NCI-H774 (cell line): ENCODE measurements around the gene NRAP.

Experiments used
- DNase-seq: peaks from one replicate; lab custom pipeline; 2025; lab: John Stamatoyannopoulos, UW

NRAP gene

DNA sequence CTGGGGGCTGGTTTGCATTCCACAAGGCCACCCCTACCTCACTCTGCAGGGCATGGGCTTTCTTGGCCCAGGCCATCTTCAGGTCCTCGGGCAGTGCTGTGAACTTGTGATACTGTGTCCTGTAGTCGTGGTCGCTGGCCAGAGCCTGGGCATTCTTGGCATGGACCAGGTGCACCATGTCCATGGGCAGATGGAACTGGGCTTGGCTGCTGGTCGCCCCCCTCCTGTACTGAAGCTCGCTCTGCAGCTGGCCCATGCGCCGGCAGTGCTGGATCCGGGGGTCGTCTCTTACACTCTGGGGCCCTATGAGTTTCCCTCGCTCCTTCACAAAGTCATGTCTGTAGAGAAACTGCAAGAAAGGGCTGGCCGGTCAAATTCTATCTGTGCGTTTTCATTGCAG lies 59.3 kb downstream of the NRAP start:
- DNase-seq = no peak

DNA sequence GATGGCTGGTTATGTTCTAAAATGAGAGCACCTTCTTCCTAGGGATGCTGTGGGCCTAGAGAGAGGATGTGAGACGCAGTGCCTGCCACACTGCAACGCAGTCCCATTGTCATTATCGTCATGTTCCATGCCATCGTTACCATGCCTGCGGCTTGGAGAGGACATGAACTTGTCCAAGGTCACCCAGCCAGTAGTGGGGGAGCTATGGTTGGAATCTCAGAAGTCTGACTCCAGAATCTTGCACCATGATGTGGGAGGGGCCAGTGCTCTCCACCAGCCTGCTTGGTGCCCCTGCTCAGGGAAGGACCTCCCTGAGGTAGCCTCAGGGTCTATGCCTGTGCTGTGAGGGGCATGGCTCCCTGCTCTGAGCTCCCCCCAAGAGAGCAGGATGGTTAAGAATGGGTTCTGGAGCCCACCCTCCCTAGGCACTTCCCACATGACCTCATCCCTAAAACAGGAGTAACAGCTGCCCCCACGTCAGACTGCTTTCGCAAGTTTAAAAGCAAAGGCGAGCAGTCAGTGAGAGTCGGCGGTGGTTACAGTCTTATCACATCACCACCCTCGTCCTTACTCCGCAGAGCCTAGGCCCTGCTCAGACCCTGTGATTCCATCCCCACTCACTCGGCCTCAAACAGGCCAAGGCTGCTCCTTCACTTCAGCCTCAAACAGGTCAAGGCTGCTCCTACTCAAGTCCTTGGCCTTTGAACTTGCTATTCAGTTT lies 60.6 kb downstream of the NRAP start:
- no peak for DNase-seq

DNA sequence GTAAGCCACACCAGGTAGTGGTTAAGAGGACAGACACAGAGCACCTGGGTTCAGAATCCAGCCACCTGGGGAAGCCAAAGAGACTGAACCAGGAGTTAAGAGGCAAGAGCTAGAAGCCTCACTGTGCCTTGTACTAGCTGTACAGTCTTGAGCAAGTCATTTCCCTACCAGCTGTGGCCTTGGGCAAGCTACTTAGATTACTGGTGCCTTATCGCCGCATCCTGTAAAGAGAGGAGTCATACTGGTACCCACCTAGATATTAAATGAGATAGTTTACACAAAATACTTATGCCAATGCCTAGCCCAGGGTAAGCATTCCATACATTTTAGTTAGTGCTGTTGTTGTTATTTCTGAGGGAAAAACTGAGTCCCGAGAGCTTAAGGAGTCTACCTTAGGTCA lies 63.3 kb downstream of the NRAP start:
- no peak for DNase-seq

DNA sequence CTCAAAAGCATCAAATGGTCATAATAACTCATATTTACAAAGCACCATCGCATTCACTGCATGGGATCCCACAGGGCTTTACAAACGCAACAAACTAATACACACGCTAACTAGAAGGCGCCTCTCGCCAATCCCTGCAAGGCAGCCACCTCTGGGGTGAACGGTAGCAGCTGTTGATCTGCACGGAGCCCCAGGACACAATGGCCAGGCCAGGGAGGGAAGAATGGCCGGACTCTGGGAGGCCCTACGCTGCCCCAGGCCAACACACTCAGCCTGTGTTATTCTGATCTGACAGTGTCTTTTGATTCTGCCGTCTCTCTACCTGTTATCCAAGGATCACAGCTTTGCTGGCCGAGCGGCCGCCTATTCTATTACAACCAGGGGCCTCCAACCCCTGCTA lies 69.2 kb downstream of the NRAP start:
- DNase-seq = no peak

DNA sequence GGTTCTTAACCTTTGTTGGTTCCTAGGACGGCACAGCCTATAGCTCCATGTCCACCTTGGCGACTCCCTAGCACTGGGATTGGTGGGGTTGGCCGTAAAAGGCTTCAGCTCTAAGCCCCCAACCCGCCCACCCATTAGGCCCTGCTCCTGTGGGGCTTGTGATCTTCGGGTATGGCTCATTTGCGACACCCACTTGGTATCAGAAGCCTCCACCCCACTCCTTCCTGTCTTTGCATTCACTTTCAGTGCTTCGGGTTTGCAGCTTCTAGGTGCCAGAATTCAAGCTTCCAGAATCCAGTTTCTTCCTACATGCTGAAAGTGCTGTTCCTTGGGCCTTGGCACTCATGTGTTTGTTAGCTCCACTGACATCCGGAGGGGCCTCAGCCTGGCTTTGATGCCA lies 71.5 kb downstream of the NRAP start:
- no peak for DNase-seq

DNA sequence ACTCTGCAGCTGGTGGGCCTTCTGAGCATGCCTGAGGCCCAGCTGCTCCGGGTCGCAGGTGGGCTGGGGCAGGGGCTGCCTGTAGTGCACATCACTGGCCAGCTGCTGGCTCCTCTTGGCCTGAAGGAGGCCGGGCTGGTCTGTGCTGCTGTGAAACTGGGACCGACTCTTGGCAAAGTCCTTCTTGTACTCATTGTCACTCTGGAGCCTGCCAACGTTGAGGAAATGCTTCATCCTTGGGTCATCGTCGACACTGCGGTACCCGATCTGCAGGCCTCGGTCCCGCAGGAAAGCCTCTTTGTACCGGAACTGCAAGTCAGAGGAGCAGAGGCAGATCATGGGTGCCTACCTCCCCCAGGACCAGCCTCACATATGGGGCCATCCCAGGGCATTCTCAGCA lies 73.3 kb downstream of the NRAP start:
- DNase-seq = no peak

DNA sequence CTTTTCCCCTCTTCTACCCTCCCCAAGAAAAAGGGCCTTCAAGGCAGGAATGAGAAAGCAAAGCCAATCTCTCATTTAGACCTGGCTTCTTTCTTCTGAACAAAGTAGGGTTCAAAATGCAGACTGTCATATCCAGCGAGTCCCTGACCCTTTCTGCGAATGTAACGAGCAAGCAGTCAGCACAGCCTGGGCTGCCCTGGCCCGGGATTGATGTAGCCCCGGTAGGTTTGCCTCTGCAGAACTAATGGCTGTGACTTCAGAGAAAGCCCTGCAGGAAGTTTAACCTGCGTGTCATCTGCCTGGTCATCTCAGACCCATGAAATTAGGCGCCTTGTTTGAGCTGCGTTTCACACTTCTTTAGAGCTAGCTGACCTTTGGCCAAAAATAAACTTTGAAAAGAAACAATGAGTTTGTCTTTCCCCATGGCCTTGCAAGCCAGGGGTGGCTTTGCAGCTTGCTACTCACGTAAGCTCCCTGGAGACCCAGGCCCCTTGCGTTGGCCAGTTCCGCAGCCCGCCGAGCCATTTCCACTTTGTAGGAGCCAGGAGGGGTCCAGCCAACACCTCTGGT lies 74.6 kb downstream of the NRAP start:
- no peak for DNase-seq

DNA sequence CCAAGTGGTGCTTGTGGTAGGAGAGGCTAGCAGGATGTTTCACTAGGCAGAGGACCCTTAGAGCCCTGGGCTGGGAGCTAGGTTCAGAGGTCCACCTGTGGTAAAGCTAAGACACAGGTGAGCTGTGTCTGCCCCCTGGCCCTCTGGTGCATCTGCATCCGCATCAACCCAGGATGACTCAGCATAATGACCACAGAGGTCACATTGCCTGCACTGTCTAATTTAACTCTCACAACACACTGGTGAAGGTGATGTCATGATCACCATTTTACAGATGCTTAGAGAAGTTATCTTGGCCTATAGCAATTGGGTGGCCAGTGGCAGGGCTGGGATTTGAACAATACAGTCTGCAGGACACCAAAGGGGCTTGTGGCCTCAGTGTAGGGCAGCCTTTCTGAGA lies 77.9 kb downstream of the NRAP start:
- DNase-seq = no peak

DNA sequence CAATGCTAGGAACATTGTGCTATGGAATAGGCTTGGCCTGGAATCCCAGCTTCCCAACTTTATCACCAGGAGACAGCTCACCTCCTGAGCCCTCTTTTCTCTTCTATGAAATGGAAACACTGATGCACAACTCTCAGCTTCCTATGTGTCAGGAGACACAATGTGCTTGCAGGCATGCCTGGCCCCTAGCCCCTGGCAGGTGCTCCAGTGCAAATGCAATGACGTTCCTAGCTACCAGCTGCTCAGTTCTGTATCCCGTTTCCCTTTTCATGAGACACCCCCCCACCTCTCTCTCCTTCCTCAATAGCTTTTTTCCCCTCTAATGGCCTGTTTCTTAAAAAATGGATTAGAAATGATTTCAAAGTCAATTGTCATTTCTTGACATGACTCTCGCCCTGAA lies 80.3 kb downstream of the NRAP start:
- DNase-seq = no peak

DNA sequence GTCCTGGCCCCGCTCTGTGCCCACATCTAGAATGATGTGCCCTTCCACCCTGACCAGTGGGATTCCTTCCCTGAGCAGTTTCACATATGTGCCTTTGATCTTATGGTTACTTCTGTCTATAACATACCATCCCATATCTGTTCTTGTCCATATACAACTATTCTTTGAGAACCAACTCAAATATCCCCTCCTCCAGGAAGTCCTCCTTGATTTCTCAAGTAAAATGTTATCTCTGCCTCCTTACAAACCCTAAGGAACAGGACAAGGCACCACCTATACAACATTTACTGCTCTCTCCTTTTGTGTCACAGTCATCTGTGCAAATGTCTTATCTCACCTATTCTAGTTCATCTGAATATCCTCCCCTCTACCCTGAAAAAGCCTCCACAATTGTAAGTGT lies 82.7 kb downstream of the NRAP start:
- no peak for DNase-seq

DNA sequence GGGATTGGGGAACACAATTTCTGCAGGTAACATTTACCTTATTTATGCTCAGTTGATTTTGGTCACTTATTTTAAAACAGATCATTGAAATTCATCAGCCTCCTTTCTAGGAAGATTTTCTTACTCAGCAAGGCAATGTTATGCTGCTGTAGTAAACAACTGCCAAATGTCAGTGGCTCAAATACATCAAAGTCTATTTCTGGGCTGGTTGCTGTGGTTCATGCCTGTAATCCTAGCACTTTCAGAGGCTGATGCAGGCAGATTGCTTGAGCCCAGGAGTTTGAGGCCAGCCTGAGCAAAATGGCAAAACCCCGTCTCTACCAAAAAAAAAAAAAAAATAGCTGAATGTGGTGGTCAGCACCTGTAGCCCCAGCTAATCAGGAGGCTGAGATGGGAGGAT lies 85.1 kb downstream of the NRAP start:
- DNase-seq = no peak

DNA sequence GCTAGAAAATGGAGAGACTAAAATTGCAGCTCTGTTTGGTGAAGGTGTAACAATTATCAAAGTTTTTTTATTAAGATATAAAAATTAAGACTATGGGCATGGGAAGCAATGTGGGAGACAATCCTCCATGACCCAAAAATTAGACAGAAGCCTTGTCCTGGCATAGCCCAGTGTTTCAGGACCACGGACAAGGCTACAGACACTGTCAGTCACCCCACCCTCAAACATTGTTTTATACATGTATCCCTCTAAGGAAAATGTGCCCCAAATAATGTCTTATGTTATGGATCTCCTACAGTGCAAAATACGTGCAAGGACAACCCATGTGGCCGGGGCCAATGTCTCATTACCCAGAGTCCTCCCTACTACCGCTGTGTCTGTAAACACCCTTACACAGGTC lies 87.0 kb downstream of the NRAP start:
- DNase-seq = no peak

DNA sequence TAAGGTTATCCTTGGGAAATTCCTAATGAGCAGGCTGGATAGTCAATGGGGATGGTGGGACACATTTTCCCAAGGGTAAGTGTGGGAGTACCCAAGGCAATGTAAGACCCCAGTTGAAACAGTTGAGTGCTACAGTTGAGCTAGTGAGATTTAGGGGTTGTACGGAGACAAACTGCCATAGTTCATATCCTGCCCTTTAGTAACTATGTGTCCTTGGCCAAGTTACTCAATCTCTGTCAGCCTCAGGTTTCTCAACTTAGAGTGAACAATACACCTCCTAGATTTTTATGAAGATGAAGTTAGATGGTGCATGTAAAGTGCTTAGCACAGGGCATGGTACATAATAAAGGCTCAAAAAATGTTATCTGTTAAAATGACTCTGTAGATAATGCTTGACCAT lies 90.5 kb downstream of the NRAP start:
- no peak for DNase-seq

DNA sequence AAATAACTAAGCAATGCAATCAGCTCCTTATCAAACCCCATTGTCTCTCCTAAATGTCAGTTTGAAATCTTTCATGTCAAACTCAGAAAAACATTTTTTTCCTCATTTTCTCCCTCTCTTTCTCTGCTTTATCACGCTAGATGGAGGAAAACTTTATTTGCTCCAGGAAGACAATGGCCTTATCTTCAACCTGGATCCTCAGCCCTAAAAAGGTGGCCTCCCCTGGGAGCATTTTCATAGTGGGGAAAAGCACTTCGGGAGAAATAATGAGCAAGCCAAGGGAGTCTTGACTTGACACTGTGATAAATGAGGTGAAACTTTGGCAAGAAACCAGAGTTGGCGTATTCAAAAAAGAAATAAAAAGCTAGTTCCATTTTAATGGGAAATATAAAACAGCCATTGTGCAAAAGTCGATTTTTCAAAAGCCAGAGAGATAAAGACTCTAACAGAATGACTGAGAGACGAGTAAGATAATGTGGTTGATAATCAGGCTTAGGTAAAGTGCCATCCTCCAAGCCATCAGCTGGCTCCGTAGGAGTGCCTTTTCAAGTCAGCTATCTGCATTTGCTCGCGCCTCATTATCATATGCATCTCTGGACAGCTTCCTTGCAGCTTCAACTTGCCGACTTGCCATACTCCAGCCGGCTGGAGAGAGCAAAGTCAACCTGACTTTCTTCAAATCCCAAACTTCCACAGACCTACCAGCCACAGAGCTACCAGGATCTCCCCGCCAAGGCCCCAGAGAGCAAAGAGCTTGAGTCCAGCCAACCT lies 91.1 kb downstream of the NRAP start:
- no peak for DNase-seq

DNA sequence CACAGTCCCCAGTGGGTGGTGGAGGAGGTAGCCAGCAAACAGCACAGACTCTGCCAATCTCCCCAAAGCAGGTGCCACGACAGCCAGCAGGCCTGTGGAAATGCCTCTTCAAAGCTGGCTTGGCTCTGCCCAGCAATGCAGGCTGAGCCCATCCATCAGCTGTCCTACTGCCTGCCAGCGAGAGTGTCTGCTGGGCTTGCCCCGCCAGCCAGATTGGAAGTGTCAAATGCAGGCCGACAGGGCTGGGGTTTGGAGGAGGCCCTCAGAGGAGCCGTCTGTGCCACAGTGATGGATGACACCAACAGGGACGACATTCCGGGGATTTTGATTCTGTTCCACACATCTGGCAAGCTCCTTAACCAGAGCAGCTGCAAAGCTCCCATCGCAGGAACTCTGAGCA lies 94.3 kb downstream of the NRAP start:
- DNase-seq = no peak

DNA sequence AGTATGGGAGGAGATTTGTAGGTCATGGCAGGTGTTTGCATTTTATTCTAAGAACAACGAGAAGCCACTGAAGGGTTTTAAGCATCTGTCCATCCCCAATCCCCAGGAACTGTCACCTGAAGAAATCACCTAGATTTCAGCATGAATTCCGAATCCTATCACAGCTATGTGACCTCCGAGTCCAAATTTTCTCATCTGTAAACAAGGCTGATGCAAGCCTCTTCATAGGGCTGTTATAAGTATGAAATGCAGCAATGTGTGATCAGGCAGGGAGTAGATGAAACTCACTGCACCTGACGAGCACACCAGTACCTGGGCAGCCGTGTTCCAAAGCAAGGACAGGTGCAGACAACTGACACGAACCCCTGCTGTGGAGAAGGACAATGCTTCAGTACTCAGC lies 97.0 kb downstream of the NRAP start:
- no peak for DNase-seq

DNA sequence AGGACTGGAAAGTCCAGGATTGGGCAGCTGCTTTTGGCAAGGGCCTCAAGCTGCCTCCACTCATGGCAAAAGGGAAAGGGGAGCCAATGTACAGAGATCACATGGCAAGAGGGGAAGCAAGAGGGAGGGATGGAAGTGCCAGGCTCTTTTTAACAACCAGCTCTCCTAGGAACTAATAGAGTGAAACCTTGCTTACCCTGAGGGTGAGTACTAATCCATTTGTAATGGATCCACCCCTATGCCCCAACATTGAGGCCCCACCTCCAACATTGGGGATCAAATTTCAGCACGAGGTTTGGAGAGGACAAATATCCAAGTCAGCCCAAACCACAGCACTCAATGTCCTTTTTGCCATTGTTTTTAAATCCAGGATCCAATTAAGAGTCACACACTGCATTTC lies 98.5 kb downstream of the NRAP start:
- no peak for DNase-seq

DNA sequence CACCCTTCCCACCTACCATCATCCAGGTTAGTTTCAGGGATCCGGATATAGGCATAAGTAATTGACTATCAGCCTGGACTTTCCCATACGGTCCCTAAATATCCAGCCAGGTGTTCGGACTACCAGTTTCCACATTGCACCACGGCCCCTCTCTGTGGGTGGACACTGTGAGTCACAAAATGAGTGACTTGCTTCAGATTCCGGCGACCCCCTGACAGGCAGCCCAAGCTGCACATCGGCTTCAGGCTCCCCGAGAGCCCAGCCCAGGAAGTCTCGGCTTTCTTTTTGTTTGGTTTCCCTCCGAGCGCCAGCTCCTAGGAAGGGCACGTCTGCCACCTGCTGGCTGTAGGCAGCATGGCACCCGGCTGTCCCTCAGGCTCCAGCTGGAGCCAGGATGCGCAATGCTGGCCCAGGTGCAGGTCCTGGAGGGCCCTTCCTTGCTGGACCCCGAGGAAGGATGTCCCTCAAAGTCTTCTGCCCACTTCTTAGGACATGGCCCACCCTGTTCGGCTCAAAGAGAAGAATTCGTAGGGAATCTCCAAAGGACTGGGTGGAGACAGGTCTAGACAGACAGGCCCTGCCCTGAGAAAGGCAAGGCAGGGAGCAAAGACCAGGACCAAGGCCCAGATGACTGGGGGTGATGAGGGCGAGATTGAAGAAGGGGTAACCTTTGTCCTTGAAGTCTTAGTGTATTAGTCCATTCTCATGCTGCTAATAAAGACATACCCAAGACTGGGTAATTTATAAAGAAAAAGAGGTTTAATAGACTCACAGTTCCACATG lies 100.3 kb downstream of the NRAP start:
- DNase-seq = peak; percentile 28

DNA sequence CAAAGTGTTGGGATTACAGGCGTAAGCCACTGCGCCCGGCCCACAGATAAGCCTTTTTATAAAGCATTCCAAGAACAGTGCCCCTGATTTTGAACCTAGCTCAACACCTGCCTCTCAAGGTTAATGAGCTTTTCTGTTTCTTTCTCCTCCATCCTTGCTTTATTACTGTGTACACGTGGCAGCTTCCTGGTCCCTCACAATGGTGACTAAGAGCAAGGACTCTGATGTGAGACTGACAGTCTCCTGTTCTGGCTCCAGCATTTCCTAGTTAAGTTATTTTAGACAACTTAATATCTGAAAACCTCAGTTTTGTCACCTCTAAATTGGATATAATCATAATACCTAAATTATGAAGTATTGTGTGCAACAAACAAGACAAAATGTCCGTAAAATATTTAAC lies 101.1 kb downstream of the NRAP start:
- DNase-seq = no peak

DNA sequence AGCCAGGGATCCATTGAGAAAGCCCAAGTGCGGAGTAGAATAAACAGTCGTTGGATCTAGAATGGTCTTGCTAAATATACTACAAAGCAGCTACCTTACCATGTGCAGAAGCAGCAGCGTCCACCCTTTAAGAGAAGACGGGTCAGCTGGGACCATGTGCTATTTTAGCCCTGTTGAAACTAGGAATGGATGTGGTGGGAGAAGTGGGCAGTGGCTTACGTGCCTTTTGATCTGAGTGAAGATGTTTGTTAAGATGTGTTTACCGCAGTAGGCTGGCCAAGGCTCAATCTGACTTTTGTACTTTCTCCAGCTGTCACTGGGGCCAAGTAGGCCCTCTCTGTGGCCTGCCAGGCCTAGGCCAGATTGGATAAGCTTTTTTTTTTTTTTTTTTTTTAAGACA lies 101.8 kb downstream of the NRAP start:
- DNase-seq = no peak

DNA sequence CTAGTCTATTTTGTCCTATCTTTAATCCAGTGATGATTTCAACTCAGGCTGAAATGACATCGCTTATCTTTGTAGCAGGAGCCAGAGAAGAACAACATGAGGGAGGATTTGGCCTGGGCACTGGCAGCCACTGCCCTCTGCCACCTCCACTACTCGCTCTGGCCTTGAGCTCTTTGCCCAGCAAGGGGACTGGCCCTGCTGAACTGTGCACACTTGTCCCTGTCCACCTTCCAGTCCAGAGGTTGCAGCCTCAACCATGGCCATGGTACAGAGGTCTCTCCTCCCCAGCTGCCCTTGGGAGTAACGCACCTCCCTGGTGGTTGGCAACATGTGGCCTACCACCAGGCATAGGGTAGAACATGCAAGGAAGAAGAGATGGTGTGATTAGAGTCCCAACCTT lies 102.6 kb downstream of the NRAP start:
- DNase-seq = no peak

DNA sequence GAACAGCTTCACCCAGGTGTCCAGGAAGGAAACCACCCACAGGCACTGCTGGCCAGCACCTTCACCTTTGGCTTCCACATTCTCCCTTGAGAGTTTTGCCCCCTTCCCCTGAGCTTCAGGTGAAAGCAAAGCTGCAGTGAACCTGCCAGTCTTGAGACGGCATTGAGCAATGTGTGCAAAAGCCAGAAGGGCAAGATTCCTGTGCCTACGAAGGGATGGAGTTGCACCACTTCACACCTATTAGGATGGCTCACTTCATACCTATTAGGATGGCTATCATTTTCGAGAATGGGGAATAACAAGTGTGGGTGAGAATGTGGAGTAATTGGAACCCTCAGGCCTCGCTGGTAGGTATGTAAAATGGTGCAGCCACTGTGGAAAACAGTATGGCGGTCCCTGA lies 103.8 kb downstream of the NRAP start:
- DNase-seq = no peak

DNA sequence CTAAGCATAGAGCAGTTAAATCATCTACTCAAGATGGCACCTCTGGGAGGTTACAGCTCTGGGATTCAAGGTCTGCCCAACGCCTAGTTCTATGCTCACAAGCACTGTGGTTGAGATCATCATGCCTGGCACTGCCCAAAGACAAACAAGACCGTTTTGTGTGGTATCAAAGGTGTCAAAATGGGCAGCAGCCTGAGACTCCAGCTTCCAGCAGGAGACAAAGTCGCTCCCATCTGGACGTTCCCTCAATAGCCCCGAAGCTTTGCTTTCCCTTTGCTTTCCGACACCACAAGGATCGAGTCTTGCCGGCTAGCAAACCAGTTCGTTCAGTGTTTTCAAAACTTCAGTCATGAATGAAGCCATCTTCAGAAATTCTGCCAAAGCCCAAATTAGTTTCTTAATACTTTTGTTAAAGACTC lies 105.9 kb downstream of the NRAP start:
- DNase-seq = no peak
